NCI-H526 (cell line): ENCODE measurements around the gene KANTR.
"Not testable (repeated sequence)": the region's sequence is repeated elsewhere in the genome, so short reads cannot be mapped to it uniquely, and the experiment has no call there.

ENCODE experiments used
- DNase-seq, 2 experiments: peaks; one replicate each; lab custom pipeline; 2025; lab: John Stamatoyannopoulos, UW

Gene KANTR

GRCh38 chrX:53128097-53128749 is 34.3 kb downstream of the KANTR start:
- DNase-seq, result no peak

DNA sequence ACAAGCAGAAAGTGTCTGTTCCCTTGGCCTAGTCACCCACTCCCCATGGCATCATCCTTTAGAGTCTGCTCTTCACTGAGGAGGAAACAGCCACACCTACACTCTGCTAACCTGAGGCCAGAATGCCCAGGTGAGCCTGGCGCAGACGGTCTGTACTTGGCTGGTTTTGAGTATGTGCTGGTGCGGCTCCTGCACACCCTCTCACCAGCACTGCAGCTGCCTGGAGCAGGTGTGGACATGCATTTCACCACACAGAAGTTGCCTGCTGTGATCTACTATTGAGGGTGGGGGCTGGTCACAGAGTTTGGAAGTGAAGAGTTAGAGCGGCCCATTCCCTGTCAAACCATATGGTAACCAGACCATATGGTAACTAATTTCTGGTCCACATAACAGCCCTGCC is 39.5 kb downstream of the KANTR start:
- no peak for DNase-seq

DNA sequence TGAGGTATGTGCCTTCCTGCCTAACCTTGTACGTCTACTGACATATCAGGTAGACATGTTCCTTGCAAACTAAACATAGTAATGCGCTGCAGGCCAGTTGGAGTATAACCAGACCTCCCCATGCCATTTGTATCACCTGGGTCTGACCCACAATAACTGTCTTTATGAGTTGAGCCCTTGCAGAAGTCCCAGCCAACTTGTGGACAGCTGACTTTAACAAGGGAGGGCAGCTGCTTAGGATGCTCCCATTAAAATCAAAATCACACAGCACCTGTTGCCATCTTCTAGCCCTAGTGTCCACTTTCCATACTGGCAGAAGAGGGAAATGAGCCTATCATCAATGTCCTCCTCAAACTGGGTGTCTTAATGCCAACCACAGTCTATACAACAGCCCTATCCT is 41.6 kb downstream of the KANTR start:
- no peak for DNase-seq

- DNase-seq, result no peak
These were observed 59.6 kb downstream of the KANTR start for GRCh38 chrX:53153581-53153980.

- no peak for DNase-seq
These were observed 61.7 kb downstream of the KANTR start for GRCh38 chrX:53155512-53156206.

- no peak for DNase-seq
These were observed 62.3 kb downstream of the KANTR start for GRCh38 chrX:53156207-53156596.

- DNase-seq, result no peak
These were observed 65.2 kb downstream of the KANTR start for GRCh38 chrX:53159184-53159583.

- no peak for DNase-seq
These were observed 66.5 kb downstream of the KANTR start for GRCh38 chrX:53160297-53160983.

GRCh38 chrX:53163436-53163835 is 69.5 kb downstream of the KANTR start:
- DNase-seq, result no peak

- DNase-seq, result not testable (repeated sequence)
These were observed 70.6 kb downstream of the KANTR start for GRCh38 chrX:53164566-53164965.

DNA sequence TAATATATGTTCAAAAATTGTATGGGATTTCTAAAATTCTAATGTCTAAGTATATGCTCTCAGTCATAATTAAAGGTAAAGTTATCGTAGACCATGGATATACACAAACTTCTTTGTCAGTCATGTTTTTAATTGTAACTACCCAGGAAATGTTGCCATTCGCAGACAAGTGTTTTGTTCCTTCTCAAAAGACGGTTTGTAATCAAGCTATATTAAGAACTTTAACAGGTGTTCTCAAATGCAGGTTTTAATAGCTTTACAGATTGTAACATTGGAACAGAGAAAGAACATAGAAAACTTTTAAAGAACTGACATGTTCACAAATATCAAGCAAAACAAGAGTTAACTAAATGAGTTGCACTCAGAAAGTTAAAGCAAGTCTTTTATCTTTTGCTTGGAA is 72.2 kb downstream of the KANTR start:
- no peak for DNase-seq

- no peak for DNase-seq
These were observed 77.4 kb downstream of the KANTR start for GRCh38 chrX:53171356-53171755.
